ENCODE data around the gene GPSM3.

DNA sequence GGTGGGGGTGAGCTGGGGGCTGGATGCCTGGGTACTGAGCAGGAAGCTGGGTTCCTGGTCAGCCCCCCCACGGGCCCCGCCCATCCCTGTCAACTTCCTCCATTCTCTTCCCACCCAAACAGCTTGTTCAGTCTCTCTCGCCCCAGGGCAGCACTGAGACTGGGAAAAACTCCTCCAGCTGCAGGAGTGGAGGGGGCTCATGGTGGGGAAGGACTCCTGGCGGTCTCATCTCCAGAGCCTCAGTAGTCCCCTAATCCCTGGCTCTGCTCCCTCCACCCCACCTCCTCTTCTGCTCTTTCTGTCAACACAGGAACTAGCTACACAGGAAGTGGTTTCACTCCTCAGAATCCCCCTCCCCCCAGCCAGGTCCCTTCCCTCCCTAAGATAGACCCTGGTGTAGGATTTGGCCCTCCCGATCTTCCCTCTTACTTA lies at the start of gene GPSM3:
- TF ChIP-seq, protein P1, sequence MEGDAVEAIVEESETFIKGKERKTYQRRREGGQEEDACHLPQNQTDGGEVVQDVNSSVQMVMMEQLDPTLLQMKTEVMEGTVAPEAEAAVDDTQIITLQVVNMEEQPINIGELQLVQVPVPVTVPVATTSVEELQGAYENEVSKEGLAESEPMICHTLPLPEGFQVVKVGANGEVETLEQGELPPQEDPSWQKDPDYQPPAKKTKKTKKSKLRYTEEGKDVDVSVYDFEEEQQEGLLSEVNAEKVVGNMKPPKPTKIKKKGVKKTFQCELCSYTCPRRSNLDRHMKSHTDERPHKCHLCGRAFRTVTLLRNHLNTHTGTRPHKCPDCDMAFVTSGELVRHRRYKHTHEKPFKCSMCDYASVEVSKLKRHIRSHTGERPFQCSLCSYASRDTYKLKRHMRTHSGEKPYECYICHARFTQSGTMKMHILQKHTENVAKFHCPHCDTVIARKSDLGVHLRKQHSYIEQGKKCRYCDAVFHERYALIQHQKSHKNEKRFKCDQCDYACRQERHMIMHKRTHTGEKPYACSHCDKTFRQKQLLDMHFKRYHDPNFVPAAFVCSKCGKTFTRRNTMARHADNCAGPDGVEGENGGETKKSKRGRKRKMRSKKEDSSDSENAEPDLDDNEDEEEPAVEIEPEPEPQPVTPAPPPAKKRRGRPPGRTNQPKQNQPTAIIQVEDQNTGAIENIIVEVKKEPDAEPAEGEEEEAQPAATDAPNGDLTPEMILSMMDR (IDR thresholded peaks at IDR 0.05; ENCODE audit: low read length): no peak
- no peak for TF ChIP-seq EZH2 (IDR thresholded peaks at IDR 0.05; ENCODE audit: borderline replicate concordance, low read length)

Measured in OCI-LY1 (cell line).